HK-2 (cell line): ENCODE measurements around the gene TFCP2.
"Not testable (repeated sequence)": the region's sequence is repeated elsewhere in the genome, so short reads cannot be mapped to it uniquely, and the experiment has no call there.

ENCODE experiments used
- DNase-seq: peaks from one replicate; pipeline ENCODE4 v3.0.0-alpha.2; 2018; ENCODE audit not compliant: unreplicated experiment

The TFCP2 gene, protein sequence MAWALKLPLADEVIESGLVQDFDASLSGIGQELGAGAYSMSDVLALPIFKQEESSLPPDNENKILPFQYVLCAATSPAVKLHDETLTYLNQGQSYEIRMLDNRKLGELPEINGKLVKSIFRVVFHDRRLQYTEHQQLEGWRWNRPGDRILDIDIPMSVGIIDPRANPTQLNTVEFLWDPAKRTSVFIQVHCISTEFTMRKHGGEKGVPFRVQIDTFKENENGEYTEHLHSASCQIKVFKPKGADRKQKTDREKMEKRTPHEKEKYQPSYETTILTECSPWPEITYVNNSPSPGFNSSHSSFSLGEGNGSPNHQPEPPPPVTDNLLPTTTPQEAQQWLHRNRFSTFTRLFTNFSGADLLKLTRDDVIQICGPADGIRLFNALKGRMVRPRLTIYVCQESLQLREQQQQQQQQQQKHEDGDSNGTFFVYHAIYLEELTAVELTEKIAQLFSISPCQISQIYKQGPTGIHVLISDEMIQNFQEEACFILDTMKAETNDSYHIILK

DNA sequence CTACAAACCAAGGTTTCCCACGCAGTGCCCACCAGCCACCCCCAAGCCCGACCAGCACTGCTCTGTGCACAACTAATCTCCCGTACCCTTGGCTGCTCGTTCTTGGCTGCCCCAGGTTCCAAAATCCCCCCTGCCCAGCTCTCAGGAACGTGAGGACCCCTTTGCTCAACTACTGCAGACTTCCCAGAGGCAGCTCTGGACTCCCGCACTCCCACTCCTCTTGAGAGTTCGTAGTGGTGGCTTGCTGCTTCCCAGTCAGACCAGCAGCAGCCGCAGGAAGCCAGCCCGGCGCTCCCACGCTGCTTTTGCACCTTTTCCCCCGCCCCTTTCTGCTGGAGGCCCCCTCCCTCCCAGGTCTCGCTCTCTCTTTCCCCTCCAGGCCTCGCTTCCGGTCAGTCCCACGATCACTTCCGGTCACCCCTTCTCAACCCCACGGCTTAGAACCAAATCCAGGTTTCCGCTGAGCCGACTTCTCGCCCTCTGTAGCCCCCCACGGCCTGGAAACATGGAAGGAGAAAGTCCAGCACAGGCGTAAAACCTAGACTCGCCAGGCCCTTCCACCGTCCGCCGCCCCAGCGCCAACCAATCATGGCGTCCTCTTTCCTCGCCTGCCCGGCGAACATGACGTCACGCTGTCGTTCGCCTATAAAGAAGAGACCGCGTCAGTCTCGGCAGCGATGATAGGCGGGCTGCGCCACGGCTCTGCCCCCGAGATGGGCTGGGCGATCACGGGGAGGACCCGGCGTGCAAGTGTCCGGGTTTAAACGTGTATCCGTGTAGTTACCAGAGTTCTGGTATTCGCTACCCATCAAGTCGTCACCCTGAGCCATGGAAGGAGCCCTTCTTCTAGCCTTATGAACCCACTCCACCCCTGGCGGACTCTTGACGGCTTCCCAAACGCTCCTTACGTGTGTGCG is at the start of gene TFCP2:
TSS of gene TFCP2 (minus strand) at position 621 of the 917 bp plus-strand sequence. CDS start 713 bp downstream, outside the sequence.
- peak; percentile 89 for DNase-seq

DNA sequence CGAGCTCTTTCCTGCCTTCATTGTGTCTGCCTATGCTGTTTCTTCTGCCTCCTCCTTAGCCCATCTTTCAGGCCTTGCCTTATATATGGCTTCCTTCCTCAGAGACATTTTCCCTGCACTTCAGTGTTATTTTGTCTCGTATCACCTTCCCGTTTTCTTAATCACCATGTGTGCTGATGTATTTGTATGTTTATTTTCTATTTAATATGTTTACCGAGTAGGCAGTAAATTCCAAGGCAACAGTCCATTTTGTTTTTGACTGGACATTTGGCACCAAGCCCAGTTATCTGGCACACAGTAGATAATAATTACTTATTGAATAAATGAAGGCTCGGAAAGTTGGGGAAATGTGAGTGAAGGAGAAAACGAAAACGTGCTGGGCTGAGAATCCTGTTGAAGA is 49.5 kb upstream of the TFCP2 start:
- DNase-seq = no peak

GRCh38 chr12:51219857-51220256 is 46.9 kb upstream of the TFCP2 start:
- DNase-seq = not testable (repeated sequence)

DNA sequence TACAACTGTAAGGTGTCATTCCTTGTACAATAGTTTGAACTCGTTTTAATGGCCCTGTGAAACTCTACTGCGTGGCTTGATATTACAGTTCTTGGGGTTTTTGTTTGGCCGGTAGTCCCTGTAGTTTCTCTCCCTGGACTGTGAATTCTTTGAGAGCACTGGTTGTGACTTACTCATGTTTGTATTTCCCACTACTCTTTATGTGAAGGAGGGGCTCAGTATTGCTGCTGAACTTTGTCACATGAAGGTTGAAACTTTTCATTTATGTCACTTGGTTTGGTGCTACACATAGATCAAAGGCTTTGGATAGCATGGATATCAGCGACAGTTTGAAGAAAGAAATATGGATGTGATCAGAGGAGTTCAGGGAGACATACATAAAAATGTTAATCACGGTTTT is 46.4 kb upstream of the TFCP2 start:
- DNase-seq = no peak

GRCh38 chr12:51218607-51219161 is 45.7 kb upstream of the TFCP2 start:
- peak; percentile 56 for DNase-seq

DNA sequence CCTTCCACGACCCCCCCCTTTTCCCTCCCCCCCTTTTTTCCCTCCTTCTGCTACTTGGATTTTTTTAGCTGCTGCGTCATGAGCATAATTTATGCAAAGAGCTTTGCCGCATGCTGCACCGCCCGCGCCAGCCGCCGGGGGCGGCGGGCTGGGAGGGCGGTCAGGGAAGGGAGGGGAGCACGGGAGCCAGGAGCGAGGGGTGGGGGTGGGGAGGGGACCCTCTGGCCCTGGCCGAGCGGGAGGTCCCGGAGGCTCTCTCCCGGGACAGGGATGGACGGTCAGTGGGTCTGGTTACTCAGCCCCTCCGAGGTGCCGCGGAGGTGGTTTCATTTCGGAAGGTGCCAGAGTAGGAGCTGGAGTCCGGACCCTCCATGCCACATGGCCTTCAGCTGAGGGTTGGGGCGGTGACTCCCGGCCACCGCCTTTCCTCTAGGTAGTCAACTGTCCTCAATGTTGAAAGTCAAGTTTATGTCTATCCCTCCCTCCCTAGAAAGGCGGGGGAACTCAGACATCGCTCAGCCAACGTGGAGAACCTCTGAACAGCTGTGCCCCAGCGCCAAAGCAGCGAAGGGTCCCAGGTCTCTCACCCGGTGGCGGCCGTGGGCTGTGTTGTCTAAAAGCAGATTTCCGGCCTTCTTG is 45.2 kb upstream of the TFCP2 start, which contains the start of gene POU6F1:
TSS of gene POU6F1 (minus strand) at position 95 of the 639 bp plus-strand sequence. CDS start 11,226 bp downstream, outside the sequence.
- peak; percentile 80 for DNase-seq

GRCh38 chr12:51217133-51217967 is 44.4 kb upstream of the TFCP2 start:
- peak; percentile 40 for DNase-seq

DNA sequence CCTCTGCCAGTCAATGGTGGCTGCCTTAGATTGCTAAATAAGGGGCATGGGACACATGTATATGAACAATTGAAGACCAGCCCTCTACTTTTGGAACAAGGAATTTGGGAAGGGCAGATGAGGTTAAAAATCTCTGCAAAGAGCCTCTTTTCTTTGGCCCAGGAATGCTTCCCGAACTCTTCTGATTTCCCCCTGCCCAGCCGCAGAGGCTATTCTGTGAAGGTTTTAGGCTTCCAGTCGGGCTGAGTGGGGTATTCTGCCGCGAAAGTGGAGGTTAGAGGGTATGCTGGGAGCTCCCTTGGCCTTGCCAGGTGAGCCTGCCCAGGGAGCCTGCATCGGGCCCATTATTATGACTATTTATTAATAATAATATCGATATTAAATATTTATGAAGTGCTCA is 43.7 kb upstream of the TFCP2 start:
- no peak for DNase-seq

DNA sequence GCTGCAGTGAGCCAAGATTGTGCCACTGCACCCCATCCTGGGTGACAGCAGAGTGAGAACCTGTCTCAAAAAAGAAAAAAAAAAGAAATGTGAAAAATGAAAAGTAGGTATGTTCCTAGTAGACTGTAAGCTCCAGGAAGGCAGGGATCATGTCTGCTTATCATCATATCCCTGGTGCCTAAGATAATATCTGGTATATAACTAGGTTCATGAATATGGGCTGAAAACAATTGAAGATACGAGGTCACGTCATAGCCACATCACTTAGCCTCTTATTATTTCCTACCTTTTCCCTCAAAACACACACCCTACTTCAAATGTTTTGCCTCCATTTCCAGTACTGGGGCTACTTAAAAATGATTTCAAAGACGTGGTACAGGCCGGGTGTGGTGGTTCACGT is 42.0 kb upstream of the TFCP2 start:
- no peak for DNase-seq

DNA sequence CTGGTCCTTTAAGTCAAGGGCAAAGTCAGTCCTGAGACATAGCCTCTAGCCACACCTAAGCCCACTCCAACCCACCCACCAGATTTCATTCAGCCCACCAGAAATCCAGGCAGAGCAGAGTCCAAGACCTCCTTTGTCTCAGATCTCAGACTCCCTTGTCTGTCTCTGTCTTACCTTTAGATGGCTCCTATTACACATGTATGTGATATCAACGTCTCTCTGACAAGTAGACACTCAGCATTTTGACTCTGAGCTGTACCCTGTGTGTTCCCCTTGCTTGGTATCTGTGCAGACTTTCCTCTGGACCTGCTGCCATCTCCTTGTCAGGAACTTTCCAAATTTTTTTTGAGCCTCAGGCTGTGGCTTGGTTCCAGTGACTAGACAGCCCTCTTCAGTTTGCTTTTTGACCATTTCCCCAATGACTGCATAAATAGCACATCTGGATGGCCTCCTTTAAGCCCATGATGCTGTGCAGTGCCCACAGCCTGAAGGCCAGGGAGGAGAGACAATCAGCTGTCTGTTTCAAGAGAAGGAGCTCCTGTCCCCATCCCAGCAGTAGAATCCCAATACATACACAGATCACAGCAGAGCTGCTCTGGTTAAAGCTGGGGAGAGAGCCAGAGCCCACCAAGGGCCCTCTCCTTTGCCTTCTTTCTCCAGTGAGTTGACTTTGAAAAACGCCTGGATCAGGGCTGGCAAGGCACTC is 37.9 kb upstream of the TFCP2 start:
- DNase-seq = no peak

DNA sequence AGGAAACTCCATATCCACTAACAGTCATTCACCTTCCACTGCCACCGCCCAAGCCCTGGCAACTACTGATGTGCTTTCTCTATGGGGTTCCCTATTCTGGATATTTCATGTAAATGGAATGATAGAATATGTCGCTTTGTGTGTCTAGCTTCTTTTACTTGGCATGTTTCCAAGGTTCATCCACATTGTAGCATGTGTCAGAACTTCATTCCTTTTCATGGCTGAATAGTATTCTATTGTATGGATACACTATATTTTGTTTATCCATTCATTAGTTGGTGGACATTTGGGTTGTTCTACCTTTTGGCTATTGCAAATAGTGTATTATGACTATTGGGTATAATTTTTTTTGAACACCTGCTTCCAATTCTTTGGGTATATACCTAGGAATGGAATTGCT is 36.3 kb upstream of the TFCP2 start:
- DNase-seq = no peak

GRCh38 chr12:51208016-51208660 is 35.2 kb upstream of the TFCP2 start:
- DNase-seq = no peak

DNA sequence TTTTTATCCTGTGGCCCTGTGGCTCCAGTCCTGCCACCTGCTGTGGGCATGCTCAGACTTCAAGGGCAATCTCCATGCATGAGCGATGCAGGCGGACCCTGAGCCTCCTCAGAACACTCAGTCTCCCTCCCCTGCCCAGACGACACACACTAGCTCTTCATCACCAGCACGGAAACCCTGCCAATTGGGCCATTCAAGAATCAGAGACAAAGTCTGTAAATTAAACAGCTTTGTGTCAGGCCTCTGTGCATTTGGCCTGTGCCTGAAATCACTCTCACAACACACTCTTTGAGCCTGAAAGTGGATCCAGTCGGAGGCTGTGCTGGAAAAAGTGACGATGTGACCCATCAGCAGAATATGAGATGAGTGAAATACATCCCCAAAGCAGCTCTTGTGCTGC is 32.4 kb upstream of the TFCP2 start:
- no peak for DNase-seq

GRCh38 chr12:51202718-51203117 is 29.8 kb upstream of the TFCP2 start:
- no peak for DNase-seq

GRCh38 chr12:51200806-51201205 is 27.9 kb upstream of the TFCP2 start:
- DNase-seq = no peak

DNA sequence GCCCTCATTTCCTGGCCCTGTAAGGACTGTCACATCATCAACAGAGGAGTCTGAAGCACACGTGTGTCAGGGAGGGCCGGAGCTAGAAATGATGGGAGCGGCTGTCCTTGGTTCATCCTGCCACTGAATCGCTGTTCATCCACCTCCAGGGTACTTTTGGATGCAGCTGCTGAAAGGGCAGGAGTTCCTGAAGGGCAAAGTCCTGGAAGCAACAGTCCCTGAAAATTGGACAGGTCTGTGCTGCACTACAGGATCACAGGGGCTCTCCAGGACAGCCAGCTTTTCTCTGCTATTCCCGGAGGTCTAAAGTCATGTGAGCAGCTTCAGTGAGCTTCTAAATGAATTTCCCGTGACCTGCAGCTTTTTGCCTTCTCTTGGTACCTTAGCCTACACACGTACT is 27.2 kb upstream of the TFCP2 start:
- no peak for DNase-seq

DNA sequence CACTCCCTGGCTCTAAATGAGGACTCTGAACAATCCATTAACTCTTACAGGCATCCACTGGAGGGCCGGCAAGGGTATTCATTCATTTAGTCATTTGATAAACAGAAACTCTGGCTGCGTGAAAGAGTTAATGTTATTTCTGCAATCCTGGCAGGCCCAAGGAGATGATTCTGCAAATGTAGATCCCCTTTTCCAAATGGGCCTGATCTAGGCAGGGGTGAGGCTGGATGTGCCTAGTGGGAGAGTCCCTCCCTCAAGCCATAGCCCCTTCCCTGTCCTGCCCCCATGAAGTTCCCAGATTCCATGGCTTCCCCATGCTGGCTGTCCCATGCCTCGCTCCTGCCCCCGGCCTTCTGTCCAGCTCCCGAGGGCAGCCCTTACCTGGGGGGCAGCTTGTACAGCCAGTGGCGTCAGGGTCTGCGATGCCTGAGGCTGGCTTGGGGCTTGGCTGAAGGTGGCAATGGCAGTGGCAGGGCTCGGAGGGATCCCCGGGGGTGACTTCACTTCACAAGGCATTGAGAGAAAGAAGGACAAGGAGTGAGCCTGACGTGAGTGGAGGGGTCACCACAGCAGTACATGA is 26.5 kb upstream of the TFCP2 start:
- DNase-seq = no peak

- no peak for DNase-seq
Measured at GRCh38 chr12:51198568-51199365, 25.8 kb upstream of the TFCP2 start.
